ENCODE data around the gene DBH.

GRCh38 chr9:133679466-133680061 lies 43.4 kb downstream of the DBH start:
- TF ChIP-seq, protein P1, sequence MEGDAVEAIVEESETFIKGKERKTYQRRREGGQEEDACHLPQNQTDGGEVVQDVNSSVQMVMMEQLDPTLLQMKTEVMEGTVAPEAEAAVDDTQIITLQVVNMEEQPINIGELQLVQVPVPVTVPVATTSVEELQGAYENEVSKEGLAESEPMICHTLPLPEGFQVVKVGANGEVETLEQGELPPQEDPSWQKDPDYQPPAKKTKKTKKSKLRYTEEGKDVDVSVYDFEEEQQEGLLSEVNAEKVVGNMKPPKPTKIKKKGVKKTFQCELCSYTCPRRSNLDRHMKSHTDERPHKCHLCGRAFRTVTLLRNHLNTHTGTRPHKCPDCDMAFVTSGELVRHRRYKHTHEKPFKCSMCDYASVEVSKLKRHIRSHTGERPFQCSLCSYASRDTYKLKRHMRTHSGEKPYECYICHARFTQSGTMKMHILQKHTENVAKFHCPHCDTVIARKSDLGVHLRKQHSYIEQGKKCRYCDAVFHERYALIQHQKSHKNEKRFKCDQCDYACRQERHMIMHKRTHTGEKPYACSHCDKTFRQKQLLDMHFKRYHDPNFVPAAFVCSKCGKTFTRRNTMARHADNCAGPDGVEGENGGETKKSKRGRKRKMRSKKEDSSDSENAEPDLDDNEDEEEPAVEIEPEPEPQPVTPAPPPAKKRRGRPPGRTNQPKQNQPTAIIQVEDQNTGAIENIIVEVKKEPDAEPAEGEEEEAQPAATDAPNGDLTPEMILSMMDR (IDR thresholded peaks at IDR 0.05; ENCODE audit: low read depth, low read length, poor library complexity, severe bottlenecking), result no peak
- TF ChIP-seq EZH2phosphoT487 (IDR thresholded peaks at IDR 0.05; ENCODE audit: borderline replicate concordance, low read length), result no peak
